ENCODE results near the gene CACNA1C.
A peak's percentile ranks its signal among the peaks of the same experiment; 100 is the strongest.

The CACNA1C gene

GRCh38 chr12:2334271-2334670 lies 281.5 kb downstream of the CACNA1C start:
- TF ChIP-seq, protein P1, sequence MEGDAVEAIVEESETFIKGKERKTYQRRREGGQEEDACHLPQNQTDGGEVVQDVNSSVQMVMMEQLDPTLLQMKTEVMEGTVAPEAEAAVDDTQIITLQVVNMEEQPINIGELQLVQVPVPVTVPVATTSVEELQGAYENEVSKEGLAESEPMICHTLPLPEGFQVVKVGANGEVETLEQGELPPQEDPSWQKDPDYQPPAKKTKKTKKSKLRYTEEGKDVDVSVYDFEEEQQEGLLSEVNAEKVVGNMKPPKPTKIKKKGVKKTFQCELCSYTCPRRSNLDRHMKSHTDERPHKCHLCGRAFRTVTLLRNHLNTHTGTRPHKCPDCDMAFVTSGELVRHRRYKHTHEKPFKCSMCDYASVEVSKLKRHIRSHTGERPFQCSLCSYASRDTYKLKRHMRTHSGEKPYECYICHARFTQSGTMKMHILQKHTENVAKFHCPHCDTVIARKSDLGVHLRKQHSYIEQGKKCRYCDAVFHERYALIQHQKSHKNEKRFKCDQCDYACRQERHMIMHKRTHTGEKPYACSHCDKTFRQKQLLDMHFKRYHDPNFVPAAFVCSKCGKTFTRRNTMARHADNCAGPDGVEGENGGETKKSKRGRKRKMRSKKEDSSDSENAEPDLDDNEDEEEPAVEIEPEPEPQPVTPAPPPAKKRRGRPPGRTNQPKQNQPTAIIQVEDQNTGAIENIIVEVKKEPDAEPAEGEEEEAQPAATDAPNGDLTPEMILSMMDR (IDR thresholded peaks at IDR 0.05; ENCODE audit: low read depth, low read length, missing control alignments) = no peak
- in situ Hi-C loops (cut with HindIII; ENCODE audit: low sequenced_read_pairs) = no loop called here
- DNase-seq (ENCODE audit: low read depth) = no peak
- H3K4me3 ChIP-seq (ENCODE audit: low read depth, low read length) = no peak overlapping the region

GRCh38 chr12:2334689-2335088 lies 281.9 kb downstream of the CACNA1C start:
- in situ Hi-C loops (cut with HindIII; ENCODE audit: low sequenced_read_pairs) = no loop called here
- DNase-seq (ENCODE audit: low read depth) = no peak
- TF ChIP-seq, protein P1 (IDR thresholded peaks at IDR 0.05; ENCODE audit: low read depth, low read length, missing control alignments) = no peak
- no peak overlapping the region for H3K4me3 ChIP-seq (ENCODE audit: low read depth, low read length)

DNA sequence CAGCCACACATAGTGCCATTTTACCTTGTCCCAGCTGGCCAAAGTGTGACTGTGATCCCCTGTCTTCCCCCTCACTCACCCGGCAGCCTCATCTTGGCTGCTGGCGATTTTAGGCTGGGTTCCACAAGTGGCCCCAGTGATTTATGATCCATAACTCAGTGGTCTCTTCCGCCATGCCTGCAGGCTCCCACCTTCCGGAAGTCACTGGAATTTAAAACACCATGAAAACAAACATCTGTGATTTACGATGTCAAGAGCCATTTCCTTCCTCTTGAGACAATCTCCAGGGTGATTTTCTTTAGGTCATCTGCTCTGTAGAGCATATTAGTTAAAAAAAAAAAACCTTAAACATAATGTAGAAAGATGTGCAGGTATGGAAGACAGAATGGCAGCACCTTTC lies 282.3 kb downstream of the CACNA1C start:
- no peak for DNase-seq (ENCODE audit: low read depth)
- no peak overlapping the region for H3K4me3 ChIP-seq (ENCODE audit: low read depth, low read length)
- in situ Hi-C loops (cut with HindIII; ENCODE audit: low sequenced_read_pairs) = no loop called here
- TF ChIP-seq, protein P1 (IDR thresholded peaks at IDR 0.05; ENCODE audit: low read depth, low read length, missing control alignments) = no peak

- in situ Hi-C loops (cut with HindIII; ENCODE audit: low sequenced_read_pairs) = no loop called here
- TF ChIP-seq, protein P1 (IDR thresholded peaks at IDR 0.05; ENCODE audit: low read depth, low read length, missing control alignments) = no peak
- DNase-seq (ENCODE audit: low read depth) = no peak
- H3K4me3 ChIP-seq (ENCODE audit: low read depth, low read length) = no peak overlapping the region
These were observed 282.7 kb downstream of the CACNA1C start for GRCh38 chr12:2335513-2335912.

- no peak overlapping the region for H3K4me3 ChIP-seq (ENCODE audit: low read depth, low read length)
- in situ Hi-C loops (cut with HindIII; ENCODE audit: low sequenced_read_pairs) = no loop called here
- TF ChIP-seq, protein P1 (IDR thresholded peaks at IDR 0.05; ENCODE audit: low read depth, low read length, missing control alignments) = no peak
- no peak for DNase-seq (ENCODE audit: low read depth)
These were observed 283.1 kb downstream of the CACNA1C start for GRCh38 chr12:2335916-2336315.

DNA sequence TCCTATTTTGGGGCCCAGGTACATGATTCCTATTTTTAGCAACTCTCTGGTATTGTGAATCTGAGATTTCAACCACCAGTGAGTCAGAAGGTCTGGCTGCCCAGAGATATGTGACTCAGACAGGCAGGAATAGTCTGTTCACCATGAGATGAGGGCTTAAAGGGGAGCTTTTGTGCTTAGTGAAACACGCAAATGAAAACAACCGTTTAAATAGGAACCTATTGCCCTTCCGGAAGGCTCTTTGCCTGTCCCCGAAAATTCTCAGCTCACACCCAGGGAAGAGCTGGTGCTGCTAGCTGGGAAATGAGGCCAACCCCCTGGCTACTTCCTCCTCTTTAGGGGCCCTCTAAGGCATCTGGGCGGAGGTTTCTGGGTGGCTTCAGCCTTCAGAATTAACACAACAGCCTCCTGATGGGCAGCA lies 283.6 kb downstream of the CACNA1C start:
- peak; percentile 87 for DNase-seq (ENCODE audit: low read depth)
- in situ Hi-C loops (cut with HindIII; ENCODE audit: low sequenced_read_pairs) = no loop called here
- no peak overlapping the region for H3K4me3 ChIP-seq (ENCODE audit: low read depth, low read length)
- TF ChIP-seq, protein P1 (IDR thresholded peaks at IDR 0.05; ENCODE audit: low read depth, low read length, missing control alignments) = no peak
